Effector memory CD4-positive, alpha-beta T cell (primary cell): ENCODE results near the gene NLRX1.

Experiments
- DNase-seq, 3 donors: peaks; one replicate each; pipeline ENCODE4 v3.0.0-alpha.2; 2020
- H3K27ac ChIP-seq: 2 replicates; pipeline ENCODE4 v1.7.0; 2013; ENCODE audit warnings: mild to moderate bottlenecking, low read length, moderate library complexity; ENCODE audit not compliant: insufficient read depth, poor library complexity, severe bottlenecking
- H3K27me3 ChIP-seq: replicated peaks from 2 replicates; pipeline ENCODE4 v1.7.0; 2013; ENCODE audit warnings: mild to moderate bottlenecking, low read length; ENCODE audit not compliant: insufficient read depth, control insufficient read depth, poor library complexity, severe bottlenecking
- H3K36me3 ChIP-seq: 2 replicates; pipeline ENCODE4 v1.7.0; 2013; ENCODE audit warnings: mild to moderate bottlenecking, low read length, moderate library complexity; ENCODE audit not compliant: control insufficient read depth, insufficient read depth
- H3K4me1 ChIP-seq: 2 replicates; pipeline ENCODE4 v1.7.0; 2013; ENCODE audit warnings: low read length, mild to moderate bottlenecking; ENCODE audit not compliant: control insufficient read depth, insufficient read depth, poor library complexity, severe bottlenecking
- H3K4me3 ChIP-seq: 2 replicates; pipeline ENCODE4 v1.7.0; 2013; ENCODE audit warnings: low read length, low read depth, mild to moderate bottlenecking; ENCODE audit not compliant: insufficient read depth, poor library complexity, severe bottlenecking
- H3K9me3 ChIP-seq: 2 replicates; pipeline ENCODE4 v1.7.0; 2013; ENCODE audit warnings: mild to moderate bottlenecking, low read length, moderate library complexity; ENCODE audit not compliant: control insufficient read depth

NLRX1 gene

GRCh38 chr11:119205574-119206510 is 37.3 kb downstream of the NLRX1 start, which contains the start of gene CBL:
TSS of gene CBL (plus strand) at chr11:119206339. CDS start at chr11:119206418, 79 bp downstream.
- Histone ChIP-seq H3K27me3 (no peaks in the 10 kb centered on the region), H3K4me1 (peaks cover 12% of the 10 kb centered on the region), H3K36me3 (no peaks in the 10 kb centered on the region), H3K4me3 (peak within 1 kb of the TSS; percentile 100), H3K9me3 (no peaks in the 10 kb centered on the region), H3K27ac (peak within 1 kb of the TSS; percentile 92)
- DNase-seq, result peak; percentile 92 to 95 (median 93)

GRCh38 chr11:119206511-119207414 is 38.2 kb downstream of the NLRX1 start:
- Histone ChIP-seq H3K27me3 (no peaks in the 10 kb centered on the region), H3K36me3 (no peaks in the 10 kb centered on the region), H3K9me3 (no peaks in the 10 kb centered on the region), H3K27ac (peak overlapping the region; percentile 92), H3K4me3 (peak overlapping the region; percentile 100), H3K4me1 (peaks cover 12% of the 10 kb centered on the region)
- DNase-seq, result peak; percentile 21 to 47 (median 34)

- Histone ChIP-seq H3K9me3 (no peaks in the 10 kb centered on the region), H3K4me3 (peak overlapping the region; percentile 100), H3K27me3 (no peaks in the 10 kb centered on the region), H3K36me3 (no peaks in the 10 kb centered on the region), H3K27ac (peak overlapping the region; percentile 92), H3K4me1 (peaks cover 12% of the 10 kb centered on the region)
- no peak for DNase-seq
Observed at GRCh38 chr11:119207415-119207960, 39.0 kb downstream of the NLRX1 start.

GRCh38 chr11:119209186-119209585 is 40.7 kb downstream of the NLRX1 start:
- Histone ChIP-seq H3K4me3 (no peak overlapping the region), H3K9me3 (no peaks in the 10 kb centered on the region), H3K36me3 (no peaks in the 10 kb centered on the region), H3K27me3 (no peaks in the 10 kb centered on the region), H3K27ac (no peak overlapping the region), H3K4me1 (peaks cover 12% of the 10 kb centered on the region)
- DNase-seq, result no peak

- Histone ChIP-seq H3K27me3 (no peaks in the 10 kb centered on the region), H3K36me3 (no peaks in the 10 kb centered on the region), H3K9me3 (no peaks in the 10 kb centered on the region), H3K4me1 (peaks cover 12% of the 10 kb centered on the region), H3K4me3 (no peak overlapping the region), H3K27ac (no peak overlapping the region)
- DNase-seq, result no peak
Observed at GRCh38 chr11:119210050-119210449, 41.5 kb downstream of the NLRX1 start.

- no peaks in the 10 kb centered on the region for H3K9me3 ChIP-seq
- H3K27ac ChIP-seq, result no peak overlapping the region
- no peak for DNase-seq
Observed at GRCh38 chr11:119218141-119218878, 49.8 kb downstream of the NLRX1 start.

GRCh38 chr11:119222308-119222707 is 53.8 kb downstream of the NLRX1 start:
- H3K4me3 ChIP-seq, result no peak overlapping the region
- DNase-seq, result no peak
- H3K36me3 ChIP-seq, result no peaks in the 10 kb centered on the region
- H3K9me3 ChIP-seq, result no peaks in the 10 kb centered on the region
- H3K27ac ChIP-seq, result no peak overlapping the region
- H3K27me3 ChIP-seq, result no peaks in the 10 kb centered on the region
- H3K4me1 ChIP-seq, result no peaks in the 10 kb centered on the region

More at GRCh38 chr11:119218141-119218878, 49.8 kb downstream of the NLRX1 start:
- Histone ChIP-seq H3K4me3 (no peak overlapping the region), H3K27me3 (no peaks in the 10 kb centered on the region), H3K36me3 (no peaks in the 10 kb centered on the region), H3K4me1 (no peaks in the 10 kb centered on the region)

- H3K27me3 ChIP-seq, result no peaks in the 10 kb centered on the region
- no peak for DNase-seq
- H3K4me3 ChIP-seq, result no peak overlapping the region
- H3K27ac ChIP-seq, result no peak overlapping the region
- no peaks in the 10 kb centered on the region for H3K4me1 ChIP-seq
- H3K9me3 ChIP-seq, result no peaks in the 10 kb centered on the region
- H3K36me3 ChIP-seq, result no peaks in the 10 kb centered on the region
Observed at GRCh38 chr11:119222891-119223290, 54.4 kb downstream of the NLRX1 start.

- H3K4me3 ChIP-seq, result no peak overlapping the region
- H3K27me3 ChIP-seq, result no peaks in the 10 kb centered on the region
- no peaks in the 10 kb centered on the region for H3K9me3 ChIP-seq
- H3K27ac ChIP-seq, result no peak overlapping the region
- no peaks in the 10 kb centered on the region for H3K36me3 ChIP-seq
- H3K4me1 ChIP-seq, result peaks cover 3% of the 10 kb centered on the region
- DNase-seq, result no peak
Observed at GRCh38 chr11:119223856-119224255, 55.3 kb downstream of the NLRX1 start.
